NCI-H510A (cell line): ENCODE data around the gene RNF5.
"Not testable (repeated sequence)": the region's sequence is repeated elsewhere in the genome, so short reads cannot be mapped to it uniquely, and the experiment has no call there.

ENCODE experiments used
- DNase-seq: peaks from one replicate; lab custom pipeline; 2025; lab: John Stamatoyannopoulos, UW

The RNF5 gene

DNA sequence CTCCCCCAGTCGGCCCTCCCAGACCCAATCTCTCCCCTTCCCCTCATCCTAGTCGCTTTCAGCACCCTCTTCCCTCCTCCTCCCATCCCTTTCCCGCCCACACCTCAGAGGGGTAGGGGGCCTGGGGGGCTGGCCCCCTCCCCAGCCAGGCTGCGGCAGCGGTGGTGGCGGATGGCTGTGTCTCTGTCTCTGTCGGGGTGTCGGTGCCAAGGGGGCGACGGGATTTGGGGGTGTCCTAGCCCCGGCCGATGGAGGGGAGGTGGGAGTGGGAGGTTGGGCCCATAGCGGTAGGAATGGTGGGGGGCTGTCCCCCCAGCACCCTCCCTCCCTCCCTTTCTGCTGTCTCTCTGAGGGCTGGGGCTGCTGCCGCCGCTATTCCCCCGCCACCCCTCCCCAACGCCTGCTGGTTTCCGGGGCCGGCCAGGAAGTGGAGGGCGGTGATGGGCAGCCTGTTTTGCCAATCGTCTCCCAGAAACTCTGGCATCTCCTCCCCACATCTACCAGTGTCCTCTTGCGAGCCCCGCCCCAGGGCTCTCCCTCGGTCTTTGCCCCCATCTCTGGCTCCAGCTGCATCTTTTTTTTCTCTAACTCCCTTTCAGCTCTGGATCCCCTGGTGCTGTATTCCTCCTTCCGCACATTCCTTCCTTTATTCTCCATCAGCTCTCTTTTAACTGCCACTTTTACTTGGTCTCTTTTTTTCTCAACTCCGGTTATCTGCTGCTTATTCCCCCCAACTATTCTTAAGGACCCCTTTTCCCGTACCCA lies 2.3 kb upstream of the RNF5 start, which contains the start of gene AGPAT1:
TSS of gene AGPAT1 (minus strand) at position 374 of the 765 bp plus-strand sequence. CDS start 4,588 bp downstream, outside the sequence.
- DNase-seq: peak; percentile 91

DNA sequence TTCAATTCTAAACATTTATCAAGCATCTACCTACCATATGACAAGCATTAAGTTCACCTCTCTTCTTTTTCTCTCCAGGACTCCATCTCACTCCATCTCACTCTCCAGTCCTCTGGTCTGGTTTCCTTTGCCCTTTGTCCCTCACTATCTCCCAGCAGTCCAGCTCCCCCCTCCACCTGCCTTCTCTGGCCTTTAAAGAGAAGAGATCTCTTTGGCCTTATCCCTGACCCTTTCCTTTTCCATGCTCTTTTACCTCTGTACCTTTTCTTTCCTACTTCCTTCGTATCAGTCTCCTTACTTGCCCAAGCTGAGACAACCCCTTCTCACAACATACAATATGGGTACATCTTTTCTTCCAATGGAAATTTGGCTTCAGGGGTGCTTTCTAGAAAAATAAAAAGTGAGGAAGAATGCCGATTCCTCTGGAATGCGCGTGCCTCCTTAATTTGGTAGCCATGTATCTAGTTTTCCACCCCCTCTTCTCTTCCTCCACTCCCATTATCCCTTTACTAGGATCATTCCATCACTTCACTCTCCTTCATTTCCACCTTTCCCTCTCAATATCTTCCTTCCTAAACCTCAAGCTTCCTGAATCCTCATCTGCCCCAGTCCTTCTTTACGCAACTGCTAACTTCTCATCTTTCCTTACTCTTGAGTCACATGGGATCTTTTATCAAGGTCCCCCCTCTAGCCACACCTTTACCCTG lies 1.6 kb upstream of the RNF5 start:
- peak; percentile 54 for DNase-seq

DNA sequence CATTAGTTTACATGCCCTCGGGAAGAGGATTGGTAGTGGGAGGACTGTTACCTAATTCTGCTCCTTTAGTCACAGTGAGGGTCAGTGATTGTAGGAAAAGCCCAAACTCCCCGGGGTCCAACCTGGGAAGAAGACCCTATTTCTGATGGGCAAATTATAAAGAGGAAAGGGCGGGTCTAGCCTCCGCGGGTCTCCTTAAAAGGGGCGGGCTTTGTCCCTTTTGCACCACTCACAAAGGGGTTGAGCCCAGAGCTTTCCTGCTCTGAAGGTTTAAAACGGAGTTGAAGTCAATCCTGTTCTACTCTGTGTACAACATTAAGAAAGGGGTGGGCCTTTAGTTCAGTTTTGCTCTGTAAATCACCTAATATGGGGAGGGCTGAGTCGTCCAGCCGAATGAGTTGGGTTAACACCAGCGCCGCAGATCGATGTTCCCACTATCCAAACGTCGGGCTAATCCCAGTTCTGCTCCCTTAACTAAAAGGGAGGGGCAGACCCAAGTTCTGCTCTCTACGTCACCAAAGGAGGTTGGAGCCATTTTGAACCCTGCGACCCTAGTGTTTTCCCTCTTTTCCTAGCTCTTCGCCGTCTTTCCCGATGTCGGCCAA lies 920 bp upstream of the RNF5 start:
- peak; percentile 81 for DNase-seq

DNA sequence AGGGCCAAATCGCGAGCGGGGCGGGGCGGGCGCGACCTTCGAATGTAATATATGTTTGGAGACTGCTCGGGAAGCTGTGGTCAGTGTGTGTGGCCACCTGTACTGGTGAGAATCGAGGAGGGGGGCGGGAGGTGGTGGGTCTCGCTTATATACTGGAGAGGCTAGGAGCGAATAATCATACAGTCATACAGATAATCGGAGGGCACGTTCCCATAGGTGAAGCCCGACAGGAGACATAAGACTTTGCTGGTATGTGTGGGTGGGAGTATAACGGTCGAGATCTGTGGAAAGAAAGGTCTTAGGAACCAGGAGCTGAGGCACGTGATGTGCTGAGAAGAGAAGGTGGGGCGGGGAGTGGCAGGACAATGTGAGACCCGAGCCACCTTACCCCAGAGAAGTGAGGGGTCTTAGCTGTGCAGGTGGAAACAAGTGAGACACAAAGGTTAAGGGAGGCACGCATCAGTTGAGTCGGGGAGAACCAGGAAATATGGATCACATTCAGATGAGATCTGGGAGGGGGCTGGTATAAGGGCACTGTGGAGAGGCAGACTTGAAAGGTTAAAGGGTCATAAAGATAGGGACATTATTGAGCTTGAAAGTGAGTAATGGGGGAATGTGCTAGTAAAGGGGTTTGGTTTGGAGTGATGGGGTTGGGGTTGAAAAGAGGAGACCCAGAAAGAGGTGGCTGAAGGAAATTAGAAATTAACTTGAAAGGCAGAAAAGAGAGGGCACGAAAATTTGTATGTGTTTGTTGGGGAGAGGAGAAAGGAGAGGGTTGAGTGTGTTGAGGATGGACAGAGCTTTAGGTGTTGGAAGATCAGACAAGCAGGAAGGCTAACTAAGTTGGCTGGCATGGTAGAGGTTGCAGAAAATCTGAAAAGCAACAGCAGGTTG lies 589 bp downstream of the RNF5 start:
- DNase-seq: no peak

DNA sequence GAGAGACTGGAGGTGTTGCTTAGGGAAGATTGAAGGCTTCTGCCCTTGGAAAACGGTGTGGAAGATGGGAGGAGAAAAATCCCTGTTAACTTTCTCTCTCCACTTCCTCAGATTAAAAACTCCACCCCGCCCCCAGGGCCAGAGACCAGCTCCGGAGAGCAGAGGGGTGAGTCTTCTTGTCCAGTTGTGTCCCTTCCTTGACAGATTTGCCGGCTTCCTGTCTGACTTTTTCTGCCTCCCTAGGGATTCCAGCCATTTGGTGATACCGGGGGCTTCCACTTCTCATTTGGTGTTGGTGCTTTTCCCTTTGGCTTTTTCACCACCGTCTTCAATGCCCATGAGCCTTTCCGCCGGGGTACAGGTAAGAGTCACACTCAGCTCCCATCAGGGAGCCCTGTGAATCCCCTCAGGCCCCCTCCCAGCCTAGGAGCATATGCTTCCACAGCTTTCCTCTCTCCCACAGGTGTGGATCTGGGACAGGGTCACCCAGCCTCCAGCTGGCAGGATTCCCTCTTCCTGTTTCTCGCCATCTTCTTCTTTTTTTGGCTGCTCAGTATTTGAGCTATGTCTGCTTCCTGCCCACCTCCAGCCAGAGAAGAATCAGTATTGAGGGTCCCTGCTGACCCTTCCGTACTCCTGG lies 1.7 kb downstream of the RNF5 start:
- DNase-seq: no peak

DNA sequence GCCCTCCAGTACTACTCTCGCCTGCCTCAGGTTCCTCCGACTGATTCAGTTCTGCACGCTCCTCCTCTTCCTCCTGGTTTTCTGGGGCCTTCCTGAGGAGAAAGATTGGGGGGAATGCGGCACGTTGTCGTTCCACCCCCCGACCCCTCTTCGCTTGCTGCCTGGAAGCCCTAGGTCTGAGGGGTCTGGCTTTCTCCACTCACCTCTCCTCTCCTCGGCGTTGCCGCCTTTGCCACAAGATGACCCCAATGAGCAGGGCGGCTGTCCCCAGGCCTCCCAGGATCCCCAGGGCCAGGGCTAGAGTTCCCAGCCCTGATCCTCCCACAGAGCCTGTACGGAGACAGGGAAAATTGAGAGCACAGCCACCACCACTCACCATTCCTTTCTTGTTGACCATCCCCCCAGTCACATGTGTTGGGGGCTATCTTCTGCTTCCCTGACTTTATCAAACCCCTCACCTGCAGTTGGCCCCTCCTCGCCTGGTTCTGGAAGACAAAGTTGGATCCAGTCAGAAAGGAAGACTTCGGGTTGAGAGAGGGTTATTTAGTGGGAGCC lies 3.0 kb downstream of the RNF5 start:
- DNase-seq: no peak

DNA sequence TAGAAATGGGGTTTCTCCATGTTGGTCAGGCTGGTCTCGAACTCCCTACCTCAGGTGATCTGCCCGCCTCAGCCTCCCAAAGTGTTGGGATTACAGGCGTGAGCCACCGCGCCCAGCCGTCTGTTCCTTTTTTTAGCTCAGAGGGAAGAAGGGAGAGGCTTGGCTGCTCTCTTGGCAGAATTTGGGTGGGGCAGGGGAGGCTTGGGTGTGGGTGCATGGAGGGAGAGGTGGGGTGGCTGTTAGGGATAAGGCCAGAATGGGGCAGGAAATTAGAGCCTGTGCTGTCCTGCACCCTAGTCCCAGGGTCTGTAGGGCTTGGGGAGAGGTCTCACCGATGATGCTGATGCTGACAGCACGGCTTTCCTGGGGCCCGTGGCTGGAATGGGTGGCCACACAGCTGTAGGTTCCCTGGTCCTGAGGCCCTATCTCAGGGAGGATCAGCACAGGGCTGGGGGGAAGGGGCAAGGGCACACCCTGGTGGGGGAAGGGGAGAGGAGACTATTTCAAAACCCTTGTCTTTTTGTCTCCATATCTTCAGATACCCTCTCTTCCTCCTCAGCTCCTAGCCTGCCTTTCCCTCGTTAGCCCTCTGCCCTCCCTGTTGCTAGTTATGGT lies 3.8 kb downstream of the RNF5 start:
- no peak for DNase-seq

DNA sequence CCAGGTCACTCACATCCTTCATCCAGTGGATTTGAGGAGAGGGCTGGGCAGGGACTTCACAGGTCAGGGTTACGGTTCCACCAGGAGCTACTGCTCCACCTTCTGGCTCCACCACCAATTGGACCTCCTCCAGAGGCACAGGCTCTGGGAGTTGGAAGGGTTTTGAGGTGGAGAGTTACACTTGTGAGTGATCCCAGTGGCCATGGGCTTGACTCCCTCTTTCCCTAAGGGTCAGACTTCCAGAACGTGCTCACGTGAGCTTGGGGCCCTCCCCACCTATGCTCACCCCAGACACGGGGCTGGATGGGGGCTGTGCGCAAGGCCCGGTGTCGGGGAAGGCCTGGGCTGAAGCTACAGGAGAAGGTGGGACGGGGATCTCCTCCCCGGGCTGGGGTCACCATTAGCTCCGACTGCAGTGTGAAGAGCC lies 4.4 kb downstream of the RNF5 start:
- DNase-seq: no peak

DNA sequence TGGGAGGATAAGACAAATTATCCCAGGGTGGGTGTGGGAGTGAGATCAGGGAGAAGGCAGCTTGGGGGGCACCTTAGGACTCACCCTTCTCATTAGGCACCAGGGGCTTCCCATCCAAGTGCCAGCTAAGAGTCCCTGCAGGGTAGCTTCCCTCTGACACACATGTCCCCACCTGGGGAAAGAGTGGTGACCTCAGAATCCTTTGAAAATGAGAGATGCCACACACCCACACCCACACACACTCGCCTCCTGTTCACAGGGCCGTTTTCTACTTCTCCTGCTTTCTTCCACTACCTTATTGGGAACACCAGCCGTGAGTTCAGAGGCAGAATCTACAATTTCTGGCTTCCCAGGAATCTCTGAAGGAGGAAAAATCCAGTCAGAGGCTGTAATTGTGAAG lies 4.8 kb downstream of the RNF5 start:
- DNase-seq: no peak

DNA sequence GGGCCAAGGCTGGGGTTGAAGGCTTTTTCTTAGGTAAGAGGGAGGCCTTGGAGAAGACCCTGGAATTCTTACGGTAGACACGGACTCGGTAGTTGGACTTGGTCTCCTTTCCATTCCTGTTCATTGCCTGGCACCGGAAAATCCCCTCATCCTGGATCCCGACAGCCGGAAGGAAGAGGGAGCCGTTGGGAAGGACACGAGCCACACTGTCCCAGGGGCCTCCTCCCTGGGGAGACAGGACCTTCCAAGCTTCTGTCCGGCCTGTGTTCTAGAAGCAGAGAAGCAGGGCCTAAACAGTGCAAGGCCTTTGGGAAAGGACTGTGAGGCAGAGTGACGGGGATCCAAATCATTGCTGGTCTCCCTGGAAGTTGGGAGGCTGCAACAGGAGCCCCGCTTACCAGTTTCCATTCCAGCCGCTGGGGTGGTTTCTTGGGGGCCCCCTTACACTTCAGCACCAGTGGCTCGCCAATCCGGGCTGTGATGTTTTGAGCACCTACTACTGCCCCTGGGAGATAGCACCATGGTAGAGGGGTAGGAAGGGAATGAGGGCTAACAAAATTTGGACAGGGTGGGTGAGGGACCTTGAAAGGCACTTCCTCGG lies 5.4 kb downstream of the RNF5 start:
- no peak for DNase-seq

DNA sequence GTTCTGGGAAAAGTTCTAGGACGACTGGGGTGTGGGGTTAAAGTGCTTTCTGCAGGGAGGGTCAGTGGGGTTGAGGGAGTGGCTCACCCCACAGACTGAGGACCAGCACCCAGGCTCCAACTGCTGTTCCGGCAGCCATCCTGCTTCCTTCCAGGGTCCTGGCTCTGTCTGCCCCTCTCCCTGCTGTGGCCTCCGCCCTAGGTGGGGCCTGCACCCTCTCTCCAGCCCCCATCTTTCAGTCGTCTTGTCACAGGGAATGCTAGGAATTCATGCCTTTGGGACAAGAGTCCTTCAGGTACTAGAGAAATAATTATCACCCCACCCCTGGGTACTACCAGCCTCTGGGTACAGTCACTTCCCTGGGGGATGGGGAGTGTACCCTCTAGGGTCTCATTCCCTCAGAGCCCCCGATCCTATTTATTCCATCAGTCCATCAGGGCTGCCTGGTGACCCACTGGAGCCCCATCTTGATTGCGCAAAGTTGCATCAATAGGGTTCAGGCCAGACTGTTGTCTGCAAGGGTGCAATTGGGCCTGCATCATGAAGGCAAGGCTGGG lies 6.0 kb downstream of the RNF5 start, which contains the start of gene AGER:
TSS of gene AGER (minus strand) at position 170 of the 557 bp plus-strand sequence. CDS start at position 139, 31 bp downstream.
- DNase-seq: no peak

DNA sequence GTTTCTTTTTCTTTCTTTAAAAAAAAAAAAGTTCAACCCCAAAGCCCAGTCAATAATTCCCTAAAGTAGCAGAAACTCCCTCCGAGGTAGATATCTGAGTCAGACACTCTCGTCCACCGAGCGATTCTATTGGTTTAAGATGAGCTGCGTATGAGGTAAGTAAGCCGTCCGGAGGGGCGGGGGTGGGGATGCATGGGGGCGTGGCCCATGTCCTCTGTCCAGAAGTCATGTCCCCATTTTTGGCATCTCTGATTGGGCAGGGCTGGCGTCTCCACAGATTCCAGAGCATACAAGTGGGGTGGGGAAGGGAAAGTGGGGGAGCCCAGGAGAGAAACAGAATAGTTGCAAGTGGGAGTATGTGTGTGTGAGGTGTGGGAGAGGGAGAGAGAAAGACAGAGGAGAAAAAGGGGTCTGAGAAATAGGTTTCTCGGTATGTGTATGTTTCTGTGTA lies 7.5 kb downstream of the RNF5 start:
- DNase-seq: peak; percentile 43

DNA sequence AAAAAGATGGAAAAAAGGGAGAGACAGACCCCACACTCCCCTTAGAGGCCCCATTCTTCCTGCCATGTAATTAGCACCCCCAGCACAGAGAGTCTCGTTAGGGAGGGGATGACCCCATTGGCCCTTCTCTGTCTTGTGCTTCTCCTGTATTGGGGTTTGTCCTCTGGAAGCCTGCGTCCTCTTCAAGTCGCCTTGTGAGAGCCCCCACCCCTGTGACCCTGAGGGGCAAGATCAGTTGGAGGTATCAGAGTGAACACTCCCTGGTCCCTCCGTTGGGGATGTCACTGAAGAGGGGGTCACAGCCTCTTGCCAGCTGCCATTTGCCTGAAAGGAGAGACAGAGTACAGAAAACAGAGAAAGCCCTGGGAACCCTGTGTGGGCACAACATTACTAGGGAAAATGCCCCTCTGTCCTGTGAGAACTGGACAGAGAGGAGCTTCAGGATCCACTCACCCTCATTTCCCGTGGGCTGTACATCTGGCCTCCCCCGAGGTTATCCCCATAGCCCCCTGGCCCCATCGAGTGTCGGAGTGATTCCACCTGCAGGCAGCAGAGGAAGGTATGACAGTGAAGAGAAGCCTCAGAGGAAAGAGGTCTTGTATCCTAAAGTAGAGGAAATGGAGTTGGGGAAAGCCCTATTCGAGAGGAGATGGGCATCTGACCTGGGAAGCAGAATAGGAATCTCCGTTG lies 8.1 kb downstream of the RNF5 start:
- DNase-seq: not testable (repeated sequence)

DNA sequence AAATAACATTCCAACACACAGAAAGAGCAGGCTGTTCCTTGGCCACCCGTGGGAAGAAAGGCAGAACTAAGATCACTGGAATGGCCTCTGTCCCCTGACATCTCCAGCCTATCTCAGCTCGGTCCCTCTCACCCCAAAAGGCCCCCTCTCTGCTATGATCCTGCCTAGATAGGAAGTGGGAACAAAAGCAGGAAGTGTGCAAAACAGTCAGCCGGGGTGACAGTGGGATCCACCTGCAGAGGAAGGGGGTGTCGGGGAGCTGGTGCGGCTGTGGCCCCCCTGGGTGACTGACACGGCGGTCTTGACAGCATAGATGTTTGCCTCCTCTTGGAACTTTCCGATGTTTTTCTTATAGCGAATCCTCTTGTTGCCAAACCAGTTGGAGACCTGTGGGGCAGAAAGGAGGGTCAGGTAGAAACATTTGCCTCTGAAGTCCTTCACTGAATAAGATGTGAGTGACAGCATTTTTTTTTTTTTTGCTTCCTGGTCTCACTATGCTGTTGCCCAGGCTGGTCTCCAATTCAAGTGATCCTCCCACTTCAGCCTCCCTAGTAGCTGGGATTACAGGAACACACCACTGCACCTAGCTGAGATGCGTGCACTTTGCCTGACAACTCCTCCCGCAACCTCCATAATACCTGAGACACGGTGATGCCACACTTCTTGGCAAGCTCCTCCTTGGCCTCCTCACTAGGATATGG lies 9.0 kb downstream of the RNF5 start:
- no peak for DNase-seq

DNA sequence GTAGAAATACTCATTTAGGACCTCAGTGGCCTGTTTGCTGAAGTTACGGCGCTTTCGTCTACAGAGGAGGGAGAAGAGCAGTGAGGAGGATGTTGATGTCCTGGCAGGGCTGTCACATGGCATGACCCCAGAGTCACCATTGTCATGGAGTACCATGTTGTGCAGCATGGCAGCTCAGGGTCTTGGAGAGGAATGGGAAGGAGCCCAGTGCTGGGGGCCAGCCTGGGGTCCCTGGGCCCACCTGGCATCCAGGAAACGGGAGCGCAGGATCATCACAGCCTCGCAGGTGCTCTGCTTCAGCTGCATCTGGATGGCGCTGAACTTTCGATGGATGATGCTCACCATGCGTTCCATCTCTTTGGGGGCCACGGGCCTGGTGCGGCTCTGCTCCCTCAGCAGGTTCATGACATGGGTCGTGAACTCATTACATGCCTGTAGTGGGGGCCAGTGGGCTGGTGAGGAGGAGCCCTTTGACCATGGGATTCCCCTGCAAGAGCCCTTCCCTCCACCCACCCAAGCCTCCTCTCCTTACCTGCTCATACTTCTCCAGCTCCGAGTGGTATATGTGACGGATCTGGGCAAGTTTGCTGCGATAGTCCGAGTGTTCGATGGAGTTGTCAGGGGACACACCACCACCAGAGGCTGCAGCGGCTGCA lies 9.6 kb downstream of the RNF5 start:
- not testable (repeated sequence) for DNase-seq

DNA sequence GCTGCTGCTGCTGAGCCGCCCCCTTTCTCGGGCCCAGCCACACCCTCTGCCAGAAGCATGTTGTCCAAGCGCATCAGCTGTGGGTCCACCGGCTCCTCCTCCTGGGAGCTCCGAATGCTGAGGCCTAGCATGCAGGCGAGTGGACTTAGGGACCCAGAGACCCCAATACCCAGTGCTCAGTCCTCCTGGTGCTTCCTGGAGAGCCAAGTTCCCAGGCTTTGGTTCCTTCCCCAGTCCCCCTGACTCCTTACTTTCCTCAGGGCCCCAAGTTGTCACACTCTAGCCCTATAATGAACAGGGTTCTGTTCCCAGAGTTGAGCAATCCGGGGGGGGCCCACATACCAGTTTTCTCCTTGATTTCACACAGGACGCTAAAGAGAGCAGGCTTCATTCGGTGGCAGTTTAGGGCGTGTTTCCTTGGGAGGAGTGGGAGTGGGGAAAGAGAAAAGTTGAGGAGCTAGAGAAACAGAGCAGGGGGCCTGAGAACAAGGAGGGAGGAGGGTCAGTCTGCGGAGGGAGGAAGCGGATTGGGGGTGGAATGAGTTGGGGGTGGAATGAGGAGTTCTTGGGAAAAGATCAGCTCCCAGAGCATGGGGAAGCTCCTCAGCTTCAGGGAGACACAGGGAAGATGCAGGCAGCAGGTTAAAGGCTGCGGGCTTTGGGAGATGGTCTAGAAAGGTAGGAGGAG lies 10.3 kb downstream of the RNF5 start:
- DNase-seq: no peak

DNA sequence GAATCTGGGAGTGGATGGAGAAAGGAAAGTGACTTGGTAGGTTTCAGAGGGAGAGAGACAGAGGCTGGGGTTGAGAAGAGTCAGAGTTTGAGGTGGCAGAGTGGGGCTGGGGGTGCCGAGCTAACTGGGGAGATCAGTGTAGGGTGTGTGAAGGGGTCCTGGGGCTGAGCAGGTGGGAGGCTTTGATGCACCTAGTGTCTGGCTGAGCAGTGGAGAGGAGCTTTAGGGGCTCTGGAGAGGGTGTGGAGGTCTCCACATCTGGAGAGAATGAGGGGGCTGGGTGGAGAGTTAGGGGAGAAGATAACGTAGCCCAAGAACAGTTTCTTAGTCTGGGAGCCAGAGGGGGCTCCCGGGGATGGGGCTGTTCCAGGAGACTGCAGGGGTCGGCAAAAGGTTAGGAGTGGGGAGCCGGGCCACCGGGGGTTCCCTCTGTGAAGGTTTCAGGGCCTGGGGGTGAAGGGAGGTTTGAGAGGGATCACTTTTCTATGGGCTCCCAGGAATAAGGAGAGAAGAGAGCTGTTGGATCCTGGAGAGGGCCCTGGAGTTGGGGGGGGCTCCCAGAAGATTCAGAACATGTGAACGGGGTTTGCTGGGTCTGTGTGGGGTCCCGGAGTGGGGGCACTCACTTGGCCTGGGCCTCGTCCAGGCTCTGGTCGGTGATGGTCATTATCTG lies 11.0 kb downstream of the RNF5 start:
- DNase-seq: no peak
